ENCODE results near the gene HEXIM1.

DNA sequence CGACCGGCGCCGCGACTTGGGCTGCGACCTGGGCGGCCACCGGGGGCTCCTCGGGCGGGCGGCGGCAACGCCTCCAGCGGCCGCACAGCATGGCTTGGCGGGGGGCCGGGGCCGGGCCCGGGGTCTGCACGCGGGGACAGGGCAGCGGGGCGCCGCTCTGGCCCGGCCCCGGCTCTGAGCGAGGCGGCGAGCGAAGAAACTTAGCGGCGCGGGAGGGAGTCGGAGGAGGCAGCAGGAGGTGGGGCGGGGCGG lies 16.0 kb upstream of the HEXIM1 start, which contains the start of gene PLCD3:
- peak; percentile 62 to 70 for TF ChIP-seq POLR2A (IDR thresholded peaks at IDR 0.05)
- TF ChIP-seq, protein P1, sequence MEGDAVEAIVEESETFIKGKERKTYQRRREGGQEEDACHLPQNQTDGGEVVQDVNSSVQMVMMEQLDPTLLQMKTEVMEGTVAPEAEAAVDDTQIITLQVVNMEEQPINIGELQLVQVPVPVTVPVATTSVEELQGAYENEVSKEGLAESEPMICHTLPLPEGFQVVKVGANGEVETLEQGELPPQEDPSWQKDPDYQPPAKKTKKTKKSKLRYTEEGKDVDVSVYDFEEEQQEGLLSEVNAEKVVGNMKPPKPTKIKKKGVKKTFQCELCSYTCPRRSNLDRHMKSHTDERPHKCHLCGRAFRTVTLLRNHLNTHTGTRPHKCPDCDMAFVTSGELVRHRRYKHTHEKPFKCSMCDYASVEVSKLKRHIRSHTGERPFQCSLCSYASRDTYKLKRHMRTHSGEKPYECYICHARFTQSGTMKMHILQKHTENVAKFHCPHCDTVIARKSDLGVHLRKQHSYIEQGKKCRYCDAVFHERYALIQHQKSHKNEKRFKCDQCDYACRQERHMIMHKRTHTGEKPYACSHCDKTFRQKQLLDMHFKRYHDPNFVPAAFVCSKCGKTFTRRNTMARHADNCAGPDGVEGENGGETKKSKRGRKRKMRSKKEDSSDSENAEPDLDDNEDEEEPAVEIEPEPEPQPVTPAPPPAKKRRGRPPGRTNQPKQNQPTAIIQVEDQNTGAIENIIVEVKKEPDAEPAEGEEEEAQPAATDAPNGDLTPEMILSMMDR (IDR thresholded peaks at IDR 0.05 in 4 of 5, conservative IDR thresholded peaks at IDR 0.05 in 1 of 5): no peak

Data from gastrocnemius medialis (tissue), 4 donors.